22Rv1 (cell line): ENCODE data around the gene IFITM1.
A peak's percentile ranks its signal among the peaks of the same experiment; 100 is the strongest.

Source experiments
- CTCF ChIP-seq: fragments of 450-650 bp; IDR thresholded peaks from 2 replicates; pipeline ENCODE4 v1.5.1; 2017; ENCODE audit warnings: mild to moderate bottlenecking
- ZFX ChIP-seq: fragments of 450-650 bp; IDR thresholded peaks from 2 replicates; pipeline ENCODE4 v1.6.1; 2017; ENCODE audit warnings: antibody characterized with exemption, borderline replicate concordance

- TF ChIP-seq CTCF (peak; percentile 80), ZFX (no peak)
These were observed 8.7 kb upstream of the IFITM1 start for GRCh38 chr11:304915-305843.
